GM21515 (cell line): ENCODE results near the gene NOP9.

ENCODE experiments used
- ATAC-seq: cut with Tn5 transposase; IDR thresholded peaks from one replicate; pipeline ENCODE4 v1.9.1; 2021; ENCODE audit not compliant: unreplicated experiment

The NOP9 gene

GRCh38 chr14:24262821-24263733 is 36.6 kb upstream of the NOP9 start, which contains the start of gene TGM1:
Gene TGM1 (minus strand): TSS chr14:24263177. CDS start chr14:24262352, 825 bp downstream.
- no peak for ATAC-seq

DNA sequence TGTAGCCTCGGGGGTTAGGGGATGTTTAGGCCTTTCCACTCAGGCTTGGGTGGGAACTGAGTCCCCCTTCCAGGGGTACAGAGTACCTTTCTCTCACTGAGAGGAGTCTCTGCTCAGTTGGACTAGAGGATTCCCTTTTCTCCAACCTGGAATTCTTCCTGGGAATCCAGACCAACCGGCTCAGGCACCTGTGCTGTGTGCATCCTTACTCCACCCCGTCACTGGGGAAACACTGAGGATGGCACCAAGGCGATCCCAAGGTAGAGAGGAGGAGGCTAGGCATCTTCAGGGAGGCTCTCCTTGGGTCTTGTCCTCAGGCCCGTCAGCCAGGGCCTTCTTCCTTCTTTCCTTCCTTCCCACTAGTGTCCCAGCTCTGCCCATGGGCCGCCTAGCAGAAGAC is 35.8 kb upstream of the NOP9 start:
- no peak for ATAC-seq

DNA sequence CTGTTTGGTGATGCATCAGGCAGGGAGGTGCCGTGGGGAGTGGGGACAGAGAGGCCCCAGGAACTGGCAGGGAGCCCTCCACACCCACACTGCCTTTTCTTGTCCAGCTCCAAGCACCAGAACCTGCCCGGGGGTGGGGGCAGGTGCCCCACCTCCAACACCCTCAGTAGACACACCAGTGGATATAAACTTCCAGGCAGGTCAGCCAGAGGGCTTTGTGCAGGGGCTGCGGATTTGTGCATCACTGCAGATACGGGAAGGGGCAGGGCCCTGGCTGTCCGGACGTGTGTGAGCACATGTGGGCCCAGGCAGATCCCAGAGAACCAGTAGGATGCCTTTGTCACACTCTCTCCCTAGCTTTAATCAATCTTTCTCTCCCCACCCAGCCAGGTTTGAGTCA is 35.4 kb upstream of the NOP9 start:
- no peak for ATAC-seq

DNA sequence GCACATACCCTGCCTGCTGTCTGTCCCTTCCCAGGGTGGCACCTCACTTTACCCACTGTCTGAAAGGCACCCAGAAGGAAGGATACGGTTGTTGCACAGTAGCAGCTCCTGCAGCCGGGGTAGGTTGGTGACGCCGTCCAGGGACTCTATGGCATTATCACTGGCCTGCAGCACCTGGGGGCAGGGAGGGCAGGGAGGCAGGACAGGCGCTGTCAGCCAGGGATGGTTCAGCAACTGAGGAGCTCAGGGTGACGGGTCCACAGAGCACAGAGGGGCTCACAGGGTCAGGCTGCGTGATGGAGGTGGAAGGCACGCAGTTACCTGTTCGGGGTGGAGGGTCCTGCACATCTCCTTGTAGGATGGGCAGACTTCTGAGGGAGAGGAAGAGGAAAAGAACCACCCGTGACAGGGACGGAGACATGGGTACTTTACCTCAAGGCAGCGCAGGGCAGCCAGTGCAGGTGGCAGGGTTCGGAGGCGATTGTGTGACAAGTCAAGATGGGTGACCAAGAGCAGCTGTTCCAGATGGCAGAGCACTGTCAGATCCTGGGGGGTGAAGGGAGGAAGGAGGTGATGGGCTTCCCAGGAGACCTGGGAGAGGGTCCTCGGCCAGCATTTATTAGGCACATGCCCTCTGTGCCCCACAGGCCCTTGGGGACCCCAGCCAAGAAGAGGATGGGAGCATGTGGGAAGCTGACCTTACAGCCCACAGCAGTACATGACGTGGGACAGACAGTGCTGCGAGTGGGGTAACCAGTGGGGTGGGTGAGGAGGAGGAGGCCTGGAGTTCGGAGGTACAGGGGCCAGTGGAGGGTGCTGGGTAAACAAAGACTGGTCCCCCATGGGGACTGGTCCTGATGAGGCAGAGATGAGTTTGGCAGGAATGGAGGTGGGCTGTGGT is 33.1 kb upstream of the NOP9 start:
- no peak for ATAC-seq

DNA sequence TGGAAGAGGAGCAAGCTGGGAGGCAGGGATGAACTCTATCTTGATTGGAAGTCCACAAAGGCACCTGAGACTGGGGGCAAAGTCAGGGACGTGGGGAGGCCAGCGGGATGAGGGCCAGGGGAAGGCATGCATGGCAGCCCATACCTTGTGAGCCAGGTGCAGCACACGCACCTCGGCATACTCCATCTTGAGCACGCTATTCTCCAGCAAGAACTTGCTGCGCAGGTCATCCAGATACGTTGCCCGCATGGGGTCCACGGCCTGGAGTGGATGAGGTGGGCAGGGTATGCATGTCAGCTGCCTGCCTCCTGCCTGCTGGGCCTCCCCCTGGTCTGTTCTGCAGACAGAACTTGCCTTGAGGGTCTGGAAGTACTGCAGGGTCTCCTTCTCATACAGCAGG is 32.1 kb upstream of the NOP9 start:
- ATAC-seq: no peak

DNA sequence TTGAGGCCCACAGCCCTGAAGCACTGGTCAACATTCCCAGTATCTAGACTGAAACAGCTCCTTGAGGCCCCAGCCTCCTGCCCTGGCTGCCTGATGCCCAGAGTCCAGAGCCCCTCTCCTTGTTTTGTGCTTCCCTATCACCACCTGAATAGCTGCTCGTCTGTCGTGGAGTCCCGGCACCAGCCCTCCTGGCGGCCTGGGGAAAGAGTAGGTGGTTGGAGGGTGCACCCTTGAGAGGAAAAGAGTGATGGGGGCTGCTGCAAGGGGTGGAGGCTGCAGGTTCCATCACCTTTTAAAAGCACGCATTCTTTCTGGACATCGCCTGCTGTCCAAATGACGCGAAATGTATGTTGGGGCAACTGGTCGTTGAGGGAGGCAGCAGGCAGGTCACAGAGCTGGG is 31.4 kb upstream of the NOP9 start:
- ATAC-seq: no peak

DNA sequence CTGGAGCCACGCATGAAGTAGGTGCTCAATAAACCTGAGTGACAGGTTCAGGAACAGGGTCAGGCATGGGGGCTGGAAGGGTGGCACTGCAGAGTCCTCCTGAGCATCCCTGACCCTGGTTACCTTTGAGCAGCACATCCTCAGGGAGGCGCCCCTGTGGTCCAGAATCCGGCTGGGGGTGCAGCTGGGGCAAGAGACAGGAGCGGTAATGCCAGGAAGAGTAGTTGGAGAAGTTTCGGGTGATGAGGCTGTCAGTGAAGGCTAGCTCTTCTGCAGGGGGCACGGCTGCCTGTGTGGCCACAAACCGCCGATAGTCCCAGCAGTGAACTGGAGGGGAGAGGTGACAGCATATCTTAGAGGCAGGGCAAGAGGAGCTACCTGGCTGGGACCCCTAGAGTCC is 30.3 kb upstream of the NOP9 start:
- no peak for ATAC-seq

DNA sequence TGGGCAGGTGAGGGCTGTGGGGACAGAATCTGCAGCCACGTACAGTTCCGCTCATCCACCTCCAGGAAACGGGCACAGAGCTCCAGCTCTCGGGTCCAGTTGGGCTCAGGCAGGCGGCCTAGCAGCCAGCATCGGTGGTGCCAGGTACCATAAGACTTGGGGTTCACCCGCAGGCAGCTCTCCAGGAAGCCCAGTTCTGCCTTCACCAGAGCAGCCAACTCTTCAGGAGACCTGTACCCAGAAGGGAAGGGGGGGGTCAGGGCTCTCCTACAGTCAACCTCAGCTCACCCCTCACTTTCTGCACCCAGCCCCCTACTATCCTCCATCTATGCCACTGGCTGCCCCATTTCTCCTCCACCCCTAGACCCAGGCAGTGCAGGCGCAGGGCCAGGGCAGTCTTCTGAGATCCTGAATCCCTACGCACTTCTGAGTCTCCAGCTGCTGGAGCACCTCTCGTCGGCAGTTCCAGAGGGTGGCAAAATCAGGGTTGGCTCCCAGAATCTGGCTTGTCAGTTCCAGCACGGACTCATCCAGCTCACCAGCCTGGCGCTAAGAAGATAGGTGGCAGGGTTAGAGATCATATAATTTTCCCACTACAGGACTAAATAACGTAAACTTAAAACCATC is 29.6 kb upstream of the NOP9 start:
- ATAC-seq: no peak

DNA sequence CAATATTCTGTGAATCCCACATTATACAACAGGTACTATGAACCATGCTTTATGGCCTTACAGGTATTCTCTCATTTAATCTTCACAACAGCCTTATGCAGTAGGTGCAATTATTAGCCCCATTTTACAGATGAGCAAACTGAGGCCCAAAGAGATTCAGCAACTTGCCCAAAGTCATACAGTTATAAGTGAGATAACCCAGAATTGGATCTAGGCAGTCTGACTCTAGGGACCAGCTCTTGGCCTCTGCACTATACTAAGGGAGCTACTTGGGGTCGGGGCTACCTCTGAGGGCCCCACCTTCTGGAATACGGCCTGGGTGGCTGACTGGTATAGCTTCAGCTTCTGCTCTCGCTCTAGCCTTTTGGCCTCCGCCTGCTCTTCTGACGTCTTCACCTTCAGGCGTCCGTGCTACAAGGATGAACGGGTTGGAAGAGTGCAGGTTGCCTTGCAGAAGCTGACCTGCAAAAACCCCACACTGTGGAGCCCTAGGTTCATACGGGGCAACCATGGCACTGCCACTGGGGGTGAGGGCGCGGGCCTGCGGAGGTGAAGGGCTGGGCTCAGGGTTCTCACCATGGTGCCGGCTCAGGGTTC is 29.0 kb upstream of the NOP9 start:
- peak; percentile 1 for ATAC-seq

GRCh38 chr14:24271134-24271833 is 28.4 kb upstream of the NOP9 start, which contains the start of gene RABGGTA:
Gene RABGGTA (minus strand): TSS chr14:24271597. CDS start chr14:24271115, 482 bp downstream.
- ATAC-seq: peak; percentile 82

- ATAC-seq: no peak
These were observed 27.8 kb upstream of the NOP9 start for GRCh38 chr14:24271834-24272263.

GRCh38 chr14:24272467-24272866 is 27.2 kb upstream of the NOP9 start:
- no peak for ATAC-seq

DNA sequence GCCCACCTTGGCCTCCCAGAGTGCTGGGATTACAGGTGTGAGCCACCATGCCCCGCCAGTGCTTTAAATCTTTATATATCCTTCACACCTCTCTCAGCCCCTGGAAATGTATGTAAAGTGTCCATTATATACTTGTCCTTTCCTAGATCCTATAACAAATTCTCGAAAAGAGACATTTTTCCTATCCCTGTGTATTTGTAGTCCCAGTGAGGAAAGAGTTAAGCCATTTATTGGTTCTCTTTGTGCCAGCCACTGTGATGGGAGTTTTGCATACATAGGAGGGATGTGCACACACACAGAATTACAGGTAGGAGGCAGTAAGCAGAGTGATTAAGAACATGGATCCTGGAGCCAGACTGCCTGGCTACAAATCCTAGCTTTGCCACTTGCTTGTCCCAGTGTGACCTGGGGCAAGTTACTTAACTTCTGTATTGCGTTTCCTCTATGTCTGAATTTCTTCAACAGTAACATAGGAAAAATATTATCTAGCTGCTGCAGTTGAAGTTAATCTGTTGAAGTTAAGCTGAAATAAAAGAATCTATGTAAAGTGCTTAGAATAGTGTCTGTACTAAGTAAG is 26.1 kb upstream of the NOP9 start:
- ATAC-seq: no peak

GRCh38 chr14:24274101-24274543 is 25.5 kb upstream of the NOP9 start:
- peak; percentile 39 for ATAC-seq

DNA sequence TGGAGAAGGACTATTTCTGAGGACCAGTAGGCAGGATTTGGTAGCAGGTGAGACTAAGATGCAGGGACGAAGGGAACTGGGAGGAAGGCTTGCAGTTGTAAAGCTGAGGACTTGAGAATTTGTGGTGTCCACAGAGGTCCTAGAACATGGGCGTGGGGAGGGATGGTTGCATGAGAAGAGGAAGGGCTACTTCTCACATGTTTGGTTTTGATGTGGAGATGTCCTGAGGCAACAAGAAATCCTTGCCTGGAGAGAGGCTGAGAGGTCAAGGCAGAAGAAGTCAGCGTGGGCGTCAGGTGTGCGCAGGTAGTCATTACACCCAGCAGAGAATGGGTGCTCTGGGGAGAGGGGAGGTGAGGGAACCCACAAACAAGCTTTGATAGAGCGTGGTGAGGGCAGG is 22.6 kb upstream of the NOP9 start:
- no peak for ATAC-seq

DNA sequence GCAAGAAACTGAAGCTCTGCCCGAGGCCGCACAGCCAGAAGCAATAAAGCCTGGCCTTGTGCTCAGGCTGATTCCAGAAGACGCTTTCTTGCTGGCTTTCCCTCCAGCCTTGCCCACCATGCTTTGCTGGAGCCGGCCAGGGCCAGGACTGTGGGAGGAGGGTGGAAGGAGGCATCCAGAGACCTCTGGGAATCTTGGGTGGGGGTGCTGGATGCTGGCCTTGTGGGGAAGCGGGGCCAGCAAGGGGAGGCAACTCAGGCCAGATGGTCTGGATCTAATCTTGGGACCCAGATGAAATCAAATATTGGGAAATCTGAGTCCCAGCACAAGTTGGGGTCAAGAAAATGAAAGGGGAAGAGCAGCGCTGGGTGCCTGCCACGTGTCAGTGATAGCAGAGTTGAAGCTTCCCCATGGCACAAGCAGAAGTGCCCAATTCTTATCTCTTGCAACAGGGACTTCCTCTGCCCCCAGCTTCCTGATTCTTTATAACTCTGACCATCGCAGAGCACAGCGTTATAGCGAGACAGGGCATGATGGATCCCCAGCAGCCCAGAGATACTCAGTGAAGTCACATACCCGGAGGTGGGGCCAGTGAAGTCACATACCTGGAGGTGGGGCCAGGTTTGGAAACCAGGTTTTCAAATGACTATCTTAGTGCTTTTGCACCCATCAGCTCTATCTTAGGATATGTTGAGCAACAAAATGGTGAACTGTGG is 21.9 kb upstream of the NOP9 start:
- ATAC-seq: no peak

DNA sequence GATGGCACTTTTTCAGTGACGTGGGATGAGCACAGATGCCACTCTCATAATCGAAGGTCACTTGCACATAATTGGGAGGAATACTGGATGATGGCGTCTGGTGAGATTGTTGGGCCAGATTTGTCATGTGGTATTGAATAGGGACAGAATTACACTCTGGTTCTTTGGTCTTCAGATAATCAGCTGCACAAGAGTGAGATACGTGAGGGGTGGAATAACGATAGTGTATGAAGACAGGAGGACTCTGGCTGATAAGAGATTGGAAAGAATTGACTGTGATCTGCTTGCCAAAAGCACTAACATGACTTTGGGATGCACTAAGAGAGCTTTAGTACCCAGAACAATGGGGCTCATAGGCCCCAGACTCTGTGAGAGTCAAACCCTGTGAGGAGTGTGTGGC is 21.2 kb upstream of the NOP9 start:
- ATAC-seq: no peak

- ATAC-seq: no peak
These were observed 20.1 kb upstream of the NOP9 start for GRCh38 chr14:24279301-24280186.
